Activated naive CD4-positive, alpha-beta T cell treated with anti-CD3 and anti-CD28 coated beads for 36 hours (primary cell): Measurements from ENCODE around the gene MLKL. TPM values are rescaled to one million over a fixed set of nuclear protein-coding genes. Genes with fewer than 3 reads are reported as not detected.

Experiments
- CTCF ChIA-PET: fragments of 350-600 bp; sonication (Branson Sonifier 250); formaldehyde crosslinking; loops from one replicate; lab custom pipeline; 2021; ENCODE audit warnings: antibody characterized with exemption; lab: Charles Lee
- DNase-seq: peaks from one replicate; pipeline ENCODE4 v3.0.0-alpha.2; 2020
- H3K27ac Mint-ChIP-seq: one replicate; pipeline ENCODE4 v1.8.0; 2021; ENCODE audit warnings: mild to moderate bottlenecking, mixed read lengths
- H3K27me3 Mint-ChIP-seq: one replicate; pipeline ENCODE4 v1.8.0; 2021; ENCODE audit warnings: low read depth, mixed read lengths
- H3K36me3 Mint-ChIP-seq: one replicate; pipeline ENCODE4 v1.8.0; 2021; ENCODE audit warnings: low read depth, mixed read lengths
- H3K4me1 Mint-ChIP-seq: one replicate; pipeline ENCODE4 v1.8.0; 2021; ENCODE audit warnings: low read depth, mixed read lengths
- H3K4me3 Mint-ChIP-seq: one replicate; pipeline ENCODE4 v1.8.0; 2021; ENCODE audit warnings: mild to moderate bottlenecking, moderate library complexity, mixed read lengths
- H3K9me3 Mint-ChIP-seq: one replicate; pipeline ENCODE4 v1.8.0; 2021; ENCODE audit warnings: mixed read lengths
- intact Hi-C: fragments of 100-400 bp; cut with micrococcal nuclease; formaldehyde crosslinking; loops from one replicate; pipeline ENCODE4 v1.15.1; 2023
- total RNA-seq, 2 experiments: library from RNA; stranded (reverse); gene quantifications; one replicate each; pipeline ENCODE4 v1.2.3, GENCODE V29; 2021

Gene MLKL
- total RNA-seq, 2 experiments from 2014 or later: 10.7 to 12.0 TPM

DNA sequence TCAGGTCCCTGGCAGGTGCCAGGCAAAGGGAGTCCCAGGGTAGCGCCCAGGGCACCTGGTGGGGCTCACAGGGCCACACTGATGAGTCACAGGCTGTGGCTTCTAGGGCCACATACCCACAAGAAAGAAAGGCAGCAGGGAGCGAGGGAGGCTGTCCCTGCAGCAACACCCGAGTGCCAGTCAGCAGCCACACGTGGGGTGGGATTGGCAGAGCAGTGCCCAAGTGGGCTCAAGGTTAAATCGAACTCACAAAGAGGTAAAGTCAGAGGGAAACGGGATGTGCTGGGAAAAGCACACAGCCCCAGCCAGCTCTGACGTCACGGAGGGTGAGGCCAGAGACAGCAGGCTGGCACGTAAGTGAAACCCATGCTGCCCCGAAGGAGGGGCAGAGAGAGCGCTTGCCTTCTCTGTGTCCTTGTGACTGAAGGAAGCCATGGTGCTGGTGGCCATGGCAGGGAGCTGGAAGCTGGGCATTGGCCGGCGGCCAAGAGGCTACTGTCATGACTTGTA, 40.2 kb upstream of the MLKL start:
- H3K36me3 Mint-ChIP-seq: no peaks in the 10 kb centered on the region
- DNase-seq: no peak
- CTCF ChIA-PET: interaction anchor here (0.6 to 1.5 kb wide), 2 partner anchors 37 to 122 kb away, joined by 3 read pairs; no protein-coding TSS in a partner anchor
- peaks cover 2% of the 10 kb centered on the region for H3K27me3 Mint-ChIP-seq
- H3K4me1 Mint-ChIP-seq: no peaks in the 10 kb centered on the region
- no peak overlapping the region for H3K4me3 Mint-ChIP-seq
- no peak overlapping the region for H3K27ac Mint-ChIP-seq
- H3K9me3 Mint-ChIP-seq: no peaks in the 10 kb centered on the region
- intact Hi-C loops: no loop called here

DNA sequence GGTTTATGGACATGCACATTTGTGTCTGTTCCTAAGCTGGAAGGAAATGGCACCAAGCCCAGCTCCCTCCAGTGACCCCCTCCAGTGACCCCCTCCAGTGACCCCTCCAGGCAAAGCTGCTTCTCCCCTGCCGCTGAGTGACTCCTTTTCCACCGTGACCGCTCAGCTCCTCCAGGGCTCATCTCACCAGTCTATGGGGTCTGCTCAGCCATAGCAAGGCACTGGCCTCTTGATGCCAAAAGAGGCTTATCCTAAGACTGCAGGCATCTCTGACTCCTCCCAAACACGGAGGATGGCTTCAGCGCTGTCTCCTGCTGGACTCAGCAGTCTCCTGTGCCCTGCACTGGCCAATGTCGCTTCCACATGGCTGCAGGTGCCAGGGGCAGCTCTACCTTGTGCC, 38.6 kb upstream of the MLKL start:
- Mint-ChIP-seq H3K36me3 (no peaks in the 10 kb centered on the region), H3K27ac (no peak overlapping the region), H3K9me3 (no peaks in the 10 kb centered on the region), H3K4me3 (no peak overlapping the region), H3K27me3 (peaks cover 2% of the 10 kb centered on the region), H3K4me1 (no peaks in the 10 kb centered on the region)
- CTCF ChIA-PET: interaction anchor here (1.0 to 1.3 kb wide), 2 partner anchors 9 to 13 kb away, joined by 3 to 4 read pairs; no protein-coding TSS in a partner anchor
- intact Hi-C loops: no loop called here
- DNase-seq: no peak

DNA sequence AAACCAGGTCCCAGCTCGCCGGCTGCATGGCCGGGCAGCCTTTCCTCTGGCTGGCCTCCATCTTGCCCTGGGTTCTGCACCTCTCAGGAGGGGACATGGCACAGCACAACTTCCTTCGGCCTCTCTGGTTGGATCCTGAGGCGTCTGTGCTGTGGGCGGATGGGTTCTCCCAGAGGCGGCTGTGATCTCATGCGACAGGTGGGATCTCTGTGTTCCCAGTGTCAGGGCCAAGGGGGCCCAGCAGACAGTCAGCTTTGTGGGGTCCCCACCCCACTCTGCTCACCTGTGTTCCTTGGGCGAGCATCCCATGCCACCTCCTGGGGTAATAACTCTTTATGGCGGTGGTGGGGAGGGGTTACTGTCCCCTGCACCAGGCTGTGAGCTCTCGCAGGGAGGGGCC, 38.2 kb upstream of the MLKL start:
- H3K27ac Mint-ChIP-seq: no peak overlapping the region
- H3K27me3 Mint-ChIP-seq: peaks cover 2% of the 10 kb centered on the region
- intact Hi-C loops: no loop called here
- H3K4me3 Mint-ChIP-seq: no peak overlapping the region
- DNase-seq: no peak
- CTCF ChIA-PET: interaction anchor here (1.1 to 1.3 kb wide), 2 partner anchors 9 to 29 kb away, joined by 3 to 4 read pairs; no protein-coding TSS in a partner anchor
- no peaks in the 10 kb centered on the region for H3K9me3 Mint-ChIP-seq
- H3K4me1 Mint-ChIP-seq: no peaks in the 10 kb centered on the region
- no peaks in the 10 kb centered on the region for H3K36me3 Mint-ChIP-seq

DNA sequence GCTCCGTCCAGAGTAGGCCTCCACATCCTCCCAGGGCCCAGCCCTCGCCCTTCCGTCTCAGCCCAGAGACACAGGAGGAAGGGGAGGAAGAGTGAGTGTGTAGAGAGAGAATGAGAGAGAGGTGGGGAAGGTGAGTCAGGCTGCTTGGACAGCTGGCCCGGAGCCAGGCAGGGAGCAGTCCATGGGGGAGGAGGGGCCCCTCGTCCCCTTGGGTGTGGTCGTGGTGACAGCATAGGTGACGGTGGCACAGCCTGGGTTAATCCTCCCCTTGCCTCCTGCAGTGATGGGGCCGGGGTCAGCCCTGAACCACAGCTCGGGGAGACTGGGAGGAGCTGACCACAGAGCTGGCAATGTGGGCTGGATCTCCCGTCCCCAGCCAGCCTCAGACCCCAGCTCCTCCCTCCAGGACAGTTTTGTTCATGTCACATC, 37.5 kb upstream of the MLKL start:
- H3K4me1 Mint-ChIP-seq: no peaks in the 10 kb centered on the region
- CTCF ChIA-PET: interaction anchor here (0.9 to 1.1 kb wide), 2 partner anchors 11 to 28 kb away, joined by 3 read pairs; no protein-coding TSS in a partner anchor

DNA sequence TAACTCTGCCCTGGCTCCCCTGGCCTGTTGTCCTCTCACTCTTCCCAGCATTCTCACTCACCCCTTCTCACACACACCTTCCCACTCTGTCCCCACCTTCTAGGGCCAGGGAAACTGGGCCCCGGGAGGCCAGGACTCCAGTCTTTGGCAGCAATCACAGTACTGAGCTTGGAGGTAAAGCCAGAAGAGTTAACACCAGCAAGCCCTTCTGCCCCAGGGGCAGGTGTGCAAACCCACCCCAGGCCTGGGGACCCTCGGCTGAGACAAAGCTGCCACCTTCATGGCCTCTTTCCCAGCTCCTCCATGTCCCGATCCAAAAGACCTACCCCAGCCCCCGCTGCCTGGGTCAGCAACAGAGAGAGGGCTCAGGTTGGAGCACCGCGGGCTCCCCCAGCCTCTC, 36.9 kb upstream of the MLKL start:
- CTCF ChIA-PET: interaction anchor here (0.5 to 1.1 kb wide), 3 partner anchors 10 to 428 kb away, joined by 3 read pairs; no protein-coding TSS in a partner anchor
- no peak overlapping the region for H3K27ac Mint-ChIP-seq

More for the DNA sequence above, 37.5 kb upstream of the MLKL start:
- H3K4me3 Mint-ChIP-seq: no peak overlapping the region
- no peaks in the 10 kb centered on the region for H3K9me3 Mint-ChIP-seq
- H3K27me3 Mint-ChIP-seq: peaks cover 2% of the 10 kb centered on the region
- no peak for DNase-seq
- no peaks in the 10 kb centered on the region for H3K36me3 Mint-ChIP-seq
- intact Hi-C loops: no loop called here
- H3K27ac Mint-ChIP-seq: no peak overlapping the region

DNA sequence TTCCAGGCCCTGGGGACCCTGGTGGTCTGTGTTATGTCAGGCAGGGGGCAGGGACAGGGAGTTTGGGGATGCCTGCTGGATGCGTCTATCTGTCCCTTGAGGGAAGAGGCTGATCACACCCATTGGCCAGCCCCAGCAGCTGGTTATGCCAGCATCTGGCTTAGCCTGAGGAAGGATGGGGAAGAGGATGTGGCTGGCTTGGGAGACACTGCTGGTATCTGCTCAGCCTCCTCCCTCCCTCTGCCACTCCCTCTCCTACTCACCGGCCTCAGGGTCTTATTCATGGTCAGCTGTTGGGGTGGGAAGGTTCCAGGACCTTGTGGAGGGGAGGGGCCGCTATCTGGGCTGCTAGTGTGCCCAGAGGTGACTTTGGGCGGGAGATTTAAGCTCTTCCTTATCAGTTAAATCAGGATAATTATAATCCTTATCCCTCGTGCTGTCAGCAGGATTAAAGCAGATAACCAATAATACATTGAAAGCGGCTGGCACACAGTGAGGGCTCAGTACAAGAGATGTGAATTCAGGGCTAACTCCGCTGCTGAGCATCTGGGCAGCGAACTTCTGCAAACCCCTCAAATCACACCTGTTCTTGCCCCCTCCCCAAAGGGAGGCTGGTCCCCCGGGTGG, 36.0 kb upstream of the MLKL start:
- CTCF ChIA-PET: interaction anchor here (0.7 to 1.2 kb wide), 2 partner anchors 10 to 12 kb away, joined by 3 to 4 read pairs; no protein-coding TSS in a partner anchor
- Mint-ChIP-seq H3K36me3 (no peaks in the 10 kb centered on the region), H3K27ac (no peak overlapping the region), H3K4me3 (no peak overlapping the region), H3K4me1 (no peaks in the 10 kb centered on the region), H3K27me3 (peaks cover 2% of the 10 kb centered on the region), H3K9me3 (no peaks in the 10 kb centered on the region)
- DNase-seq: no peak
- intact Hi-C loops: no loop called here

More for the DNA sequence above, 36.9 kb upstream of the MLKL start:
- Mint-ChIP-seq H3K4me3 (no peak overlapping the region), H3K4me1 (no peaks in the 10 kb centered on the region), H3K9me3 (no peaks in the 10 kb centered on the region), H3K36me3 (no peaks in the 10 kb centered on the region), H3K27me3 (peaks cover 2% of the 10 kb centered on the region)
- intact Hi-C loops: no loop called here
- no peak for DNase-seq

DNA sequence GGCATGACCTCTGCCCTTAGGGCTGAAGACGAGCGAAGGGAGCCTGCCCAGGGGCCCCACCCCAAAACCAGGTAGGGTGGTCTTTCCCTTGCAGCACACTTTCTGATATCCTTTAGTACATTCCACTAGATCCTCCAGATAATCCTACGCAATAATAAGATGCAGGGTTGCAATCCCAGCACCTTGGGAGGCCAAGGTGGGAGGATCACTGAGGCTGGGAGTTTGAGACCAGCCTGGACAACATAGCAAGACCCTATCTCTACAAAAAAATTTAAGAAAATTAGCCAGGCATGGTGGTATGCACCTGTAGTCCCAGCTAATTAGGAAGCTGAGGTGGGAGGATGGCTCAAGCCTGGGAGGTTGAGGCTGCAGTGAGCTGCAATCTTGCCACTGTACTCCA, 34.9 kb upstream of the MLKL start:
- H3K27ac Mint-ChIP-seq: no peak overlapping the region

DNA sequence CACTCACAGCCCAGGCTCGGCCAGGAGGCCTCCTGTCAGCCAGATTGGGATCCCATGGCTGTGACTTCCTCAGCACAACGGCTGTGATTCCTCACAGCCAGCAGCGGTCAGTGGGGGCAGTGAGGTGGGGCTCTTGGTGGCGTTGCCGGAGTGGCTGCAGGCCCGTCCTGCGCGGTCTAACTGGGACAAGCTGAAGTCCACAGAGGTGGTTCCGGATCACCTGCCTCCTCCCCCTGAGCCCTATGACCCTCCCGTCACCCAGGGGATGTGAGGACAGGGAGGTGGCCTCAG, 34.4 kb upstream of the MLKL start:
- CTCF ChIA-PET: interaction anchor here (1.2 kb wide), 1 partner anchor 8 kb away, joined by 3 read pairs; no protein-coding TSS in a partner anchor
- H3K9me3 Mint-ChIP-seq: no peaks in the 10 kb centered on the region

More for the DNA sequence above, 34.9 kb upstream of the MLKL start:
- Mint-ChIP-seq H3K36me3 (no peaks in the 10 kb centered on the region), H3K4me1 (peaks cover under 1% of the 10 kb centered on the region), H3K4me3 (no peak overlapping the region), H3K9me3 (no peaks in the 10 kb centered on the region), H3K27me3 (peaks cover 2% of the 10 kb centered on the region)
- CTCF ChIA-PET: interaction anchor here (1.2 kb wide), 1 partner anchor 9 kb away, joined by 3 read pairs; no protein-coding TSS in a partner anchor
- no peak for DNase-seq
- intact Hi-C loops: no loop called here

DNA sequence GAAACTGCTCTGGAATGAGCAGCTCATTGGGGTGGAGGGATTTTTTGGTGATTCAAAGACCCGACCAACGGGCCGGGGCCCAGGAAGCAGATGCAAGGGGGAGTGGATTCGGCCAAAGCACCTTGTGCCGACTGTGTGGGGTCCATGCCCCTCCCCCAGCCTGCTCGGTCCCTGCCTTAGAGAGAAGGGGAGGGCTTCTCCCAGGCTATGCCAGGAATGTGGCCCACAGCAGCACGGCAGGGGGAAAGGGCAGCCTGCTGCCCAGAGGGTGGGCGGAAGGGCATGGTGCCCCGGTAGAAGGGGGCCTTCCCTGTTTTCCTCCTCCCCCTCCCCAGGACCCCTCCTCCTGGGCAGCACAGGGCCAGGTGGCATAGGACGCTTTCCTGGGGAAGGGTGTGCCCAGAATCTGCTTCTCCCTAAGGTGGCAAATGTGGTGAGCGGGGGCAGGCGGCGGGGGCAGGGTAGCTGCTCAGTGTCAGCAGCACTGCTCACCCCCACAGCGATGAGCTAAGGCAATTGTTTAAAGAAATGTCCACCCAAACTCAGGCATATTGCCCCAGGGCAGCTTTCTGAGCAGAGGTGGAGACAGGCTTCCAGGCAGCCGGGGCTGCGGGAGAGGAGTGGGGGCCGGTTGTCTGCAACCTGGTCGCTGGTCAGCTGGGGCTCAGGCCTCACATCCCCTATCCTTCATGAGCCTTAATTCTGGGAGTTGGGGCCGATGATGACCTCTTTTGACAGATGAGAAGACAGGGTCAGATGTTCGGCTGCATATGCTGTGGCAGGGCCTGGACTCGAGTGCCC, 33.9 kb upstream of the MLKL start:
- no peaks in the 10 kb centered on the region for H3K9me3 Mint-ChIP-seq
- no peak overlapping the region for H3K27ac Mint-ChIP-seq
- no peak overlapping the region for H3K4me3 Mint-ChIP-seq
- no peaks in the 10 kb centered on the region for H3K27me3 Mint-ChIP-seq
- DNase-seq: no peak
- intact Hi-C loops: no loop called here
- CTCF ChIA-PET: interaction anchor here (1.2 to 1.6 kb wide), 2 partner anchors 8 to 10 kb away, joined by 3 read pairs; no protein-coding TSS in a partner anchor
- H3K36me3 Mint-ChIP-seq: no peaks in the 10 kb centered on the region
- peaks cover 7% of the 10 kb centered on the region for H3K4me1 Mint-ChIP-seq

More for the DNA sequence above, 34.4 kb upstream of the MLKL start:
- no peak for DNase-seq
- intact Hi-C loops: no loop called here
- H3K4me3 Mint-ChIP-seq: no peak overlapping the region
- H3K27ac Mint-ChIP-seq: no peak overlapping the region
- peaks cover 2% of the 10 kb centered on the region for H3K27me3 Mint-ChIP-seq
- peaks cover 5% of the 10 kb centered on the region for H3K4me1 Mint-ChIP-seq
- no peaks in the 10 kb centered on the region for H3K36me3 Mint-ChIP-seq

DNA sequence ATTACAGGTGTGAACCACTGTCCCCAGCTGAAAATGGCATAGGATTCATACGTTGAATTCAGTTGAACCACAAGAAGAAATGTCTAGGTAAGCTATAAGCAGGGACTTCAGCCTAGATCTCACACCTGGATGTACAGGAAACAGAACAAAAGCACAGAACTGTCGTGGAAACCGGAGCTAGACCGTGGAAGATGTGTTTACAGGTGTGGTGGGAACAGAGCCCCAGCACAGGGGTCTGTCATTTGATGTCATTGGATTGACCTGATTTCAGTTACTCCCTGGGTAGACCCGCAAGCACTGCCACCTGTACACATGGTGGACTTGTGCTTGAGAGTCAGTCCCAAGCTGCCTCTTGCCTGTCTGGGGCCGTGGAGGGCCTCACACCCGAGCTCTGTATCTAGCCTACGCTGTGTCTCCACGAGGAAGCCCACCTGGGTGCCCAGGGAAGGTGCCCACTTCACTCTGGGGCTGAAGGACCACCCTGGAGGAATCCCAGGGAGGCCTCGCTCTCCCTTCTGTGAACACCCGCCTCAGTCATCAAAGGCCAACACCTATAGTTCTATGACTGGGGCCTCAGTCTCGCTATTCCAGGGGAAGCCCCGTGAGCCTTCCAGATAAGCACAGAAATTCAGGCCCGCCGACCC, 32.2 kb upstream of the MLKL start:
- H3K27ac Mint-ChIP-seq: no peak overlapping the region

DNA sequence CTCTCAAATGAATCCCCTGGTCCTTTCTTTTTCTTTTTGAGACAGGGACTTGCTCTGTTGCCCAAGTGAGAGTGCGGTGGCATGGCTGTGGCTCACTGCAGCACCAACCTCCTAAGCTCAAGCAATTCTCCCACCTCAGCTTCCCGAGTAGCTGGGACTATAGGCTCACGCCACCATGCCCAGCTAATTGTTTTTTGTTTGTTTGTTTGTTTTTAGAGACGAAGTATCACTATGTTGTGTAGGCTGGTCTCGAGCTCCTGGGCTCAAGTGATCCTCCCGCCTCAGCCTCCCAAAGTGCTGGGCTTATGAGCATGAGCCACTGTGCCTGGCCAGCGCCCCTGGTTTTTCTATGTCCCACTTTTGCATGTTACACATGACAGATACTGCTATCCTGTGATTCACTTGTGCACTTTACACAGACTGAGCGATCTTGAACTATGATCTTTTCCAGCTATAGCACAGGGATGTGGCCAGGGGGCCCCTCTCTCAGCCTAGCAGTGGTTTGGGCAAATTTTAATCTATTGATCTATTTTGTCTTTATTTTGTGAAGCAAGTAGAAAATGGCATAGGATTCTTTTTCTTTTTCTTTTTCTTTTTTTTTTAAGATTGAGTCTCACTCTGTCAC, 31.3 kb upstream of the MLKL start:
- intact Hi-C loops: no loop called here
- Mint-ChIP-seq H3K36me3 (no peaks in the 10 kb centered on the region), H3K27ac (no peak overlapping the region), H3K9me3 (peaks cover 3% of the 10 kb centered on the region), H3K4me3 (no peak overlapping the region), H3K27me3 (no peaks in the 10 kb centered on the region), H3K4me1 (peaks cover 7% of the 10 kb centered on the region)
- CTCF ChIA-PET: no interaction called here
- DNase-seq: no peak

More for the DNA sequence above, 32.2 kb upstream of the MLKL start:
- CTCF ChIA-PET: interaction anchor here (0.9 to 1.6 kb wide), 2 partner anchors 8 to 21 kb away, joined by 3 read pairs; no protein-coding TSS in a partner anchor
- DNase-seq: no peak
- H3K36me3 Mint-ChIP-seq: no peaks in the 10 kb centered on the region
- no peak overlapping the region for H3K4me3 Mint-ChIP-seq
- intact Hi-C loops: no loop called here
- H3K9me3 Mint-ChIP-seq: no peaks in the 10 kb centered on the region
- H3K4me1 Mint-ChIP-seq: peaks cover 7% of the 10 kb centered on the region
- no peaks in the 10 kb centered on the region for H3K27me3 Mint-ChIP-seq
